SK-N-MC (cell line): Measurements from ENCODE around the gene TSPAN32.

Experiments
- FOXP2 ChIP-seq: optimal IDR thresholded peaks from 2 replicates; pipeline ENCODE3; 2011; ENCODE audit warnings: mild to moderate bottlenecking, moderate library complexity; ENCODE audit not compliant: insufficient read depth; ENCODE audit errors: extremely low read length, control extremely low read depth
- POLR2AphosphoS5 ChIP-seq: IDR thresholded peaks from 2 replicates; pipeline ENCODE4 v1.6.1; 2012; ENCODE audit warnings: mild to moderate bottlenecking, low read depth, low read length, borderline replicate concordance

GRCh38 chr11:2258501-2259465 is 43.0 kb upstream of the TSPAN32 start:
- no peak for TF ChIP-seq POLR2AphosphoS5
- TF ChIP-seq FOXP2 = no peak
